ENCODE measurements around the gene TRPV6. TPM values are rescaled to one million over a fixed set of nuclear protein-coding genes. Genes with fewer than 3 reads are reported as not detected.

TRPV6 gene
- total RNA-seq, 1 experiment from 2014 or later = not detected

DNA sequence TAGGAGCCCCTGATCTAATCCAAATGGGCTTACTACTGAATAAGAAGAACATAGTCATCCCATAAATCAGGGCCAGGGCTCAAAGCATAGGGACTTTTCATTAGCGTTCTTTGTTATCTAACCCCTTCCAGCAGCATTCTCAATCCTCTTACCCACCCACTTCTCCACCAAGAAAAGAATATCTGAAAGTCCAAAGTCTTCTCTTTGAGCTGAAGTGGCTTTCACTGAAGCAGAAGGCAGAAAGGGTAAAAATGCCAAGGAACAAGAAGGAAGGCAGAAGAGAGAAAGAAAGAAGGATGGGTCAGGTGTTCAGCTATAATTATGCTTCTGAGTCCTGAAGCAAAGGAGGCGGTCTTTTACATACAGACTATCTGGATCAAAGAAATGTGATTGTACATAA is 37.8 kb upstream of the TRPV6 start:
- BruUV-seq (replicated peaks) = no TSS peak
- POLR2A ChIA-PET (ENCODE audit: low non-redundant PET) = no interaction called here
- H3K27me3 ChIP-seq (replicated peaks; ENCODE audit: insufficient read depth, low read depth, low read length, poor library complexity) = peaks cover 4% of the 10 kb centered on the region
- no peak for DNase-seq (ENCODE audit: low spot score)
- H3K9me3 ChIP-seq (ENCODE audit: low read depth, low read length, poor library complexity, severe bottlenecking) = no peaks in the 10 kb centered on the region
- TF ChIP-seq, protein P1, sequence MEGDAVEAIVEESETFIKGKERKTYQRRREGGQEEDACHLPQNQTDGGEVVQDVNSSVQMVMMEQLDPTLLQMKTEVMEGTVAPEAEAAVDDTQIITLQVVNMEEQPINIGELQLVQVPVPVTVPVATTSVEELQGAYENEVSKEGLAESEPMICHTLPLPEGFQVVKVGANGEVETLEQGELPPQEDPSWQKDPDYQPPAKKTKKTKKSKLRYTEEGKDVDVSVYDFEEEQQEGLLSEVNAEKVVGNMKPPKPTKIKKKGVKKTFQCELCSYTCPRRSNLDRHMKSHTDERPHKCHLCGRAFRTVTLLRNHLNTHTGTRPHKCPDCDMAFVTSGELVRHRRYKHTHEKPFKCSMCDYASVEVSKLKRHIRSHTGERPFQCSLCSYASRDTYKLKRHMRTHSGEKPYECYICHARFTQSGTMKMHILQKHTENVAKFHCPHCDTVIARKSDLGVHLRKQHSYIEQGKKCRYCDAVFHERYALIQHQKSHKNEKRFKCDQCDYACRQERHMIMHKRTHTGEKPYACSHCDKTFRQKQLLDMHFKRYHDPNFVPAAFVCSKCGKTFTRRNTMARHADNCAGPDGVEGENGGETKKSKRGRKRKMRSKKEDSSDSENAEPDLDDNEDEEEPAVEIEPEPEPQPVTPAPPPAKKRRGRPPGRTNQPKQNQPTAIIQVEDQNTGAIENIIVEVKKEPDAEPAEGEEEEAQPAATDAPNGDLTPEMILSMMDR (conservative IDR thresholded peaks at IDR 0.05; ENCODE audit: low read depth, low read length) = no peak
- no peak for TF ChIP-seq EZH2 (IDR thresholded peaks at IDR 0.05; ENCODE audit: borderline replicate concordance, low read depth, low read length, poor library complexity, severe bottlenecking)
- no peaks in the 10 kb centered on the region for H3K36me3 ChIP-seq (ENCODE audit: insufficient read depth, low read length, poor library complexity, severe bottlenecking)
- CTCF ChIA-PET = no interaction called here
- H3K4me3 ChIP-seq (ENCODE audit: low read depth, low read length, poor library complexity, severe bottlenecking) = no peak overlapping the region
- no peaks in the 10 kb centered on the region for H3K4me1 ChIP-seq (ENCODE audit: insufficient read depth, low read length, poor library complexity, severe bottlenecking)
- no peak overlapping the region for H3K27ac ChIP-seq (ENCODE audit: low read depth, low read length, poor library complexity, severe bottlenecking)
- intact Hi-C loops (cut with micrococcal nuclease; ENCODE audit: unreplicated experiment) = loop anchor here (5.0 kb wide), 1 partner anchor 51 kb away; no protein-coding TSS in a partner anchor

DNA sequence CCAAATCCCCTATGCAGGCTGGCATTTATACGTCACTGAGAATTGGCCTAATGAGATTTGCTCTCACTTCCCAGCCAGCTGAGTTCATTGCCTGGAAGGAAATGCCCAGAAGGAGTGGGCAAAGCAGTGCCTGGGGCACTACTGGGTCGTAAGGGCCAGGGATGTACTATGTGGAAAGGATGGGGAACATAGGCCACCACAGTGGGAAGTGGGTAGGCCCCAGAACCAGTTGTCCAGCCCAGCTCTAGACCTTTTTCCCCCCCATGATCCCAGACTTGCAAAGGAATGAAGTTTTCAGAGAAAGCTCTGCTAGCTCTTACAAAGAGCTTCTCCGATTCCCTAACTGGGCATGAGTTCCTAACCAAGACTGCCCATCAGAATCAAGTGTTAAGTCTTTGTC is 34.1 kb upstream of the TRPV6 start:
- no peaks in the 10 kb centered on the region for H3K36me3 ChIP-seq (ENCODE audit: insufficient read depth, low read length, poor library complexity, severe bottlenecking)
- intact Hi-C loops (cut with micrococcal nuclease; ENCODE audit: unreplicated experiment) = loop anchor here (5.0 kb wide), 1 partner anchor 47 kb away; no protein-coding TSS in a partner anchor
- no peak for DNase-seq (ENCODE audit: low spot score)
- H3K4me1 ChIP-seq (ENCODE audit: insufficient read depth, low read length, poor library complexity, severe bottlenecking) = no peaks in the 10 kb centered on the region
- no peaks in the 10 kb centered on the region for H3K9me3 ChIP-seq (ENCODE audit: low read depth, low read length, poor library complexity, severe bottlenecking)
- TF ChIP-seq, protein P1 (conservative IDR thresholded peaks at IDR 0.05; ENCODE audit: low read depth, low read length) = no peak
- no peak for TF ChIP-seq EZH2 (IDR thresholded peaks at IDR 0.05; ENCODE audit: borderline replicate concordance, low read depth, low read length, poor library complexity, severe bottlenecking)
- no peak overlapping the region for H3K27ac ChIP-seq (ENCODE audit: low read depth, low read length, poor library complexity, severe bottlenecking)
- CTCF ChIA-PET = no interaction called here
- peaks cover 26% of the 10 kb centered on the region for H3K27me3 ChIP-seq (replicated peaks; ENCODE audit: insufficient read depth, low read depth, low read length, poor library complexity)
- no TSS peak for BruUV-seq (replicated peaks)
- POLR2A ChIA-PET (ENCODE audit: low non-redundant PET) = no interaction called here
- H3K4me3 ChIP-seq (ENCODE audit: low read depth, low read length, poor library complexity, severe bottlenecking) = no peak overlapping the region

DNA sequence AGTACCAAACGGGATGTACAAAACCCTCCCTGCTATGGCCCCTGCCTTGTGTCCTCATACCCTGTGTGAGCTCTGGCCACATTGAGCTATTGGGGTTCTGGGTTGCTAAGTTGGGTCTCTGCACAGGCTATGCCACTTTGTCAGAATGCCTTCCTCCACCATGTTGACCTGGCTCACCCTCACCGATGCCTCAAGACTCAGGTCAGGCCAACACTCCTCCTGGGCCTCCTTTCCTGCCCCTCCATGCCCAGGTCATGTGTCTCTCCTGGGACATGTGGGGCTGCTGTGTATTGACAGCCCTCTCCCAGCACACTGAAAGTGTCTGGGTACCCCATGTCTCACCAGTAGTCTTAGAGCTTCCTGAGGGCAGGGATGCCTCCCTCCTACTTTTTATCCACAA is 33.4 kb upstream of the TRPV6 start:
- no peaks in the 10 kb centered on the region for H3K36me3 ChIP-seq (ENCODE audit: insufficient read depth, low read length, poor library complexity, severe bottlenecking)
- no peaks in the 10 kb centered on the region for H3K9me3 ChIP-seq (ENCODE audit: low read depth, low read length, poor library complexity, severe bottlenecking)
- no peak for DNase-seq (ENCODE audit: low spot score)
- H3K4me1 ChIP-seq (ENCODE audit: insufficient read depth, low read length, poor library complexity, severe bottlenecking) = no peaks in the 10 kb centered on the region
- ChIA-PET POLR2A (ENCODE audit: low non-redundant PET) (no interaction called here), CTCF (no interaction called here)
- no peak for TF ChIP-seq EZH2 (IDR thresholded peaks at IDR 0.05; ENCODE audit: borderline replicate concordance, low read depth, low read length, poor library complexity, severe bottlenecking)
- TF ChIP-seq, protein P1 (conservative IDR thresholded peaks at IDR 0.05; ENCODE audit: low read depth, low read length) = no peak
- BruUV-seq (replicated peaks) = no TSS peak
- intact Hi-C loops (cut with micrococcal nuclease; ENCODE audit: unreplicated experiment) = no loop called here
- H3K4me3 ChIP-seq (ENCODE audit: low read depth, low read length, poor library complexity, severe bottlenecking) = no peak overlapping the region
- H3K27me3 ChIP-seq (replicated peaks; ENCODE audit: insufficient read depth, low read depth, low read length, poor library complexity) = peaks cover 26% of the 10 kb centered on the region
- no peak overlapping the region for H3K27ac ChIP-seq (ENCODE audit: low read depth, low read length, poor library complexity, severe bottlenecking)

All from A673 (cell line).